ENCODE results near the gene ASCL3. TPM values are rescaled to one million over a fixed set of nuclear protein-coding genes. Genes with fewer than 3 reads are reported as not detected.
"Not testable (repeated sequence)": the region's sequence is repeated elsewhere in the genome, so short reads cannot be mapped to it uniquely, and the experiment has no call there.

Gene ASCL3, protein sequence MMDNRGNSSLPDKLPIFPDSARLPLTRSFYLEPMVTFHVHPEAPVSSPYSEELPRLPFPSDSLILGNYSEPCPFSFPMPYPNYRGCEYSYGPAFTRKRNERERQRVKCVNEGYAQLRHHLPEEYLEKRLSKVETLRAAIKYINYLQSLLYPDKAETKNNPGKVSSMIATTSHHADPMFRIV
- not detected in 2 replicates for total RNA-seq

DNA sequence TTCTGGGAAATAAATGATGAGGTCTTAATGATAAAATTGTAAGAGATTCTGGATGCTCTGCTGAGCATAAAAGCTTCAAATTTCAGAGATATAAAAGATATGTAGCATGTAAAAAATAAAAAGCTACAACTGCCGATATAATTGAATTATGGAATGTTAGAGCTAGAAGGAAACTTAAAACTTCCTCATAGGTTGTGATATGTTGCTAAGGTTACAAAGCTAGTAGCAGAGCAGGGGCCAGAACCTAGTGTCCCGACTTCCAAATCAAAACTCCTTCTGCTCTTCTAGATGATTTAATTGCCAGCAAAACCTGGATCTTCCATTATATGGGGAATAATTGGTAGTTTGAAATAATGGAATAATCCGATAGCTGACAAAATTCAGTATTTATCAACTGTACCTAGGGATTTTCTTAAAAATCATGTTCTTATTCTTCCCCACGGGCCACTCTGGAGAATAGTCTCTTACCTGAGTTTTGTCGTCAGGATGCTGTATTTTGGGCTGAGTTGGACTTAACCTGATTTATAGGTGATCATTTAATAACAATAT, at the start of gene ASCL3:
ASCL3 (minus strand) TSS at position 499 of the 549 bp plus-strand sequence. CDS start 4,855 bp downstream, outside the sequence.
- H2AFZ ChIP-seq (ENCODE audit: low read length), result no peak within 1 kb of the TSS
- no peak within 1 kb of the TSS for H3K27ac ChIP-seq (ENCODE audit: low read depth, low read length)
- no peak for DNase-seq (ENCODE audit: insufficient read length, low spot score, missing footprints)
- H3K4me2 ChIP-seq (ENCODE audit: insufficient read depth, low read length), result no peak within 1 kb of the TSS
- no peaks in the 10 kb centered on the region for H3K27me3 ChIP-seq (ENCODE audit: insufficient read depth, low read length)
- H4K20me1 ChIP-seq (ENCODE audit: insufficient read depth, low read length), result no peaks in the 10 kb centered on the region
- no peaks in the 10 kb centered on the region for H3K9me3 ChIP-seq (ENCODE audit: low read depth, low read length)
- TF ChIP-seq, protein P1, sequence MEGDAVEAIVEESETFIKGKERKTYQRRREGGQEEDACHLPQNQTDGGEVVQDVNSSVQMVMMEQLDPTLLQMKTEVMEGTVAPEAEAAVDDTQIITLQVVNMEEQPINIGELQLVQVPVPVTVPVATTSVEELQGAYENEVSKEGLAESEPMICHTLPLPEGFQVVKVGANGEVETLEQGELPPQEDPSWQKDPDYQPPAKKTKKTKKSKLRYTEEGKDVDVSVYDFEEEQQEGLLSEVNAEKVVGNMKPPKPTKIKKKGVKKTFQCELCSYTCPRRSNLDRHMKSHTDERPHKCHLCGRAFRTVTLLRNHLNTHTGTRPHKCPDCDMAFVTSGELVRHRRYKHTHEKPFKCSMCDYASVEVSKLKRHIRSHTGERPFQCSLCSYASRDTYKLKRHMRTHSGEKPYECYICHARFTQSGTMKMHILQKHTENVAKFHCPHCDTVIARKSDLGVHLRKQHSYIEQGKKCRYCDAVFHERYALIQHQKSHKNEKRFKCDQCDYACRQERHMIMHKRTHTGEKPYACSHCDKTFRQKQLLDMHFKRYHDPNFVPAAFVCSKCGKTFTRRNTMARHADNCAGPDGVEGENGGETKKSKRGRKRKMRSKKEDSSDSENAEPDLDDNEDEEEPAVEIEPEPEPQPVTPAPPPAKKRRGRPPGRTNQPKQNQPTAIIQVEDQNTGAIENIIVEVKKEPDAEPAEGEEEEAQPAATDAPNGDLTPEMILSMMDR (IDR thresholded peaks at IDR 0.05; ENCODE audit: extremely low read depth, low read depth, low read length), result no peak
- peaks cover 2% of the 10 kb centered on the region for H3K36me3 ChIP-seq (ENCODE audit: insufficient read depth, low read length)
- H3K4me3 ChIP-seq (ENCODE audit: insufficient read depth, low read length), result no peak within 1 kb of the TSS
- no peaks in the 10 kb centered on the region for H3K79me2 ChIP-seq (ENCODE audit: insufficient read depth, low read length)
- H3K4me1 ChIP-seq (ENCODE audit: insufficient read depth, low read length), result no peaks in the 10 kb centered on the region

DNA sequence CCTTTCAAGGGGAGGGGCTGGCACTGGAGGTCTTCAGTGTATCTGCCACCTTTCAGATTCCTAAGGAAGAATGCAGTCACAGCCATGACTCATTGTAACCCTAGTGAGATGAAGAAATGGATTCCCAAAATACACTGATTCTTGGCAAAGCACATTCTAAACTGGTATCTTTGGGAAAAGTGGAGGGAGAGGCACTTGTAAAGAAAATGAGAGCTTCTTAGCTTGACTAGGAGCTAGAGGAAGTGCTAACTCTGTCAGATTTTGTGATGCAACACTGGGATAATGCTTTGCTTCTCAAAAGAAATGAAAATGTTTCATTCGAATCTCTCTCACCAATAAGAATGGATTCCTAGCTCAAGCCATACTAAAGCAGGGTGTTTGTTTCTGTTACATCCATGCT, 46.6 kb upstream of the ASCL3 start:
- Histone ChIP-seq H3K4me2 (ENCODE audit: insufficient read depth, low read length) (peak overlapping the region; percentile 59), H3K27ac (ENCODE audit: low read depth, low read length) (peak overlapping the region; percentile 54), H3K36me3 (ENCODE audit: insufficient read depth, low read length) (no peaks in the 10 kb centered on the region), H4K20me1 (ENCODE audit: insufficient read depth, low read length) (no peaks in the 10 kb centered on the region), H3K27me3 (ENCODE audit: insufficient read depth, low read length) (no peaks in the 10 kb centered on the region), H3K79me2 (ENCODE audit: insufficient read depth, low read length) (no peaks in the 10 kb centered on the region), H3K4me3 (ENCODE audit: insufficient read depth, low read length) (peak overlapping the region; percentile 12), H3K4me1 (ENCODE audit: insufficient read depth, low read length) (peaks cover 17% of the 10 kb centered on the region), H2AFZ (ENCODE audit: low read length) (peak overlapping the region; percentile 80), H3K9me3 (ENCODE audit: low read depth, low read length) (no peaks in the 10 kb centered on the region)
- DNase-seq (ENCODE audit: insufficient read length, low spot score, missing footprints), result no peak
- TF ChIP-seq, protein P1 (IDR thresholded peaks at IDR 0.05; ENCODE audit: extremely low read depth, low read depth, low read length), result no peak

DNA sequence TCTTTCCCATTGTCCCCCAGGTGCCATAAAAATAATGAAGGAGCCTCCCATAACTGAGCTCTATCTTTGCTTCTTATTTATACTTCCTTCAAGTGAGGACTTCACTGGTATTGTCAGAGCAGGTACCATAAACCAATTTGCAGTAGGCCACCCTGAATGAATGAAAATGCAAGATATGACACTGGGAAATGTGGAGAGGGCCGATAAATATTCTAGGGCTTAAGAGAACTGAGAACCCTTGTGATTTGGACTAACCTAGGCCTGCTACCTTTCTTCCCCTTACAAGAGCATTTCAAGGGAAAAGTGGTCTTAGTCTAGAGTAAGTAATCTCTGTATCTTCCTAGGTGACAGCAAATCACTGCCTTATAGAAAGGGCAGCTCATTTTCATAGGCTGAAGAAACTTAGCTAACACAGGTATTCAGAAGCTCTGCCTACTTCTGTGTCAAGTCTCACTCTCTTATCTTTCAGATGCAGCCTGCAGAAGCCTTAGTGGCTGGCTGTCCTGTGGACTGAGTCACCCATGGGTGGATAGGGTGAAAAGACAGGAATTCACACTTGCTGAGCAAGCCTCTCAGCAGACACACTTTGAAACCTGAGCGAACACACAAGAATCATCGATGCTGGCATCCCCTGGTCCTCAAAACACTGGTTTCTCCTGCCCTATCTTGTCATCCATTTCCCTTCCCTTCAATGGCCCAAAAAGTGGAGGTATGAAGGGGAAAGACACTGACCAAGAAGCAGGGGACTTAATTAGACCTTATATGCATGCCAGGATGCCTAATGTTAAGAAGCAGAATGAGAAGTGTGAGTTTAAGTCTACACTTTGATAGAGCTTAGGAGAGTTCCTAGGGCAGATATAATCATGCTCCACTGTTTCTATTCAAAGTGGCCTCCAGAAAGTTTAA, 45.8 kb upstream of the ASCL3 start:
- H3K27ac ChIP-seq (ENCODE audit: low read depth, low read length), result peak overlapping the region; percentile 54
- peak overlapping the region; percentile 59 for H3K4me2 ChIP-seq (ENCODE audit: insufficient read depth, low read length)
- no peaks in the 10 kb centered on the region for H4K20me1 ChIP-seq (ENCODE audit: insufficient read depth, low read length)
- H3K9me3 ChIP-seq (ENCODE audit: low read depth, low read length), result no peaks in the 10 kb centered on the region
- no peaks in the 10 kb centered on the region for H3K36me3 ChIP-seq (ENCODE audit: insufficient read depth, low read length)
- H3K27me3 ChIP-seq (ENCODE audit: insufficient read depth, low read length), result no peaks in the 10 kb centered on the region
- H2AFZ ChIP-seq (ENCODE audit: low read length), result peak overlapping the region; percentile 42
- peak overlapping the region; percentile 15 for H3K4me3 ChIP-seq (ENCODE audit: insufficient read depth, low read length)
- H3K4me1 ChIP-seq (ENCODE audit: insufficient read depth, low read length), result peaks cover 17% of the 10 kb centered on the region
- H3K79me2 ChIP-seq (ENCODE audit: insufficient read depth, low read length), result no peaks in the 10 kb centered on the region
- TF ChIP-seq, protein P1 (IDR thresholded peaks at IDR 0.05; ENCODE audit: extremely low read depth, low read depth, low read length), result no peak
- DNase-seq (ENCODE audit: insufficient read length, low spot score, missing footprints), result no peak

DNA sequence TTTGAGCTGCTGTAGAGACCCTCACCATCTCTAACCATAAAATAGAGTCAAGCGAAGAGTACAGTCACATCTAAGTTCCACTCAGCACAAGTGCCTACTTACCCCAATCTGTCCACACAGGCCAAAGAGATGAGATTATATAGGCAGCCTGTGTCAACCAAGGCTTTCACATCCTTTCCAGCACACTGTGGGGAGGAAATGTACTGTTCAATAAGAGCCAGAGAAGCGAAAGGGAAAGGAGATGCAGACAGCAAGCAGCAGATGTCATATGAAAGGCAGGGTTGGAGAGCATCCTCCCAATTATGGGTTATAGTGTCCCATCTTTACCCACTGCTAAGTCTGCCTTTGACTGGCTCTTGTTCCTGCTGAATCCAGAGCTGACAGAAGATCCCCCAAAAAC, 44.6 kb upstream of the ASCL3 start:
- H3K36me3 ChIP-seq (ENCODE audit: insufficient read depth, low read length), result no peaks in the 10 kb centered on the region
- TF ChIP-seq, protein P1 (IDR thresholded peaks at IDR 0.05; ENCODE audit: extremely low read depth, low read depth, low read length), result no peak
- H3K79me2 ChIP-seq (ENCODE audit: insufficient read depth, low read length), result no peaks in the 10 kb centered on the region
- no peaks in the 10 kb centered on the region for H3K27me3 ChIP-seq (ENCODE audit: insufficient read depth, low read length)
- no peaks in the 10 kb centered on the region for H3K9me3 ChIP-seq (ENCODE audit: low read depth, low read length)
- peaks cover 17% of the 10 kb centered on the region for H3K4me1 ChIP-seq (ENCODE audit: insufficient read depth, low read length)
- DNase-seq (ENCODE audit: insufficient read length, low spot score, missing footprints), result no peak
- no peak overlapping the region for H3K4me2 ChIP-seq (ENCODE audit: insufficient read depth, low read length)
- no peaks in the 10 kb centered on the region for H4K20me1 ChIP-seq (ENCODE audit: insufficient read depth, low read length)
- H3K4me3 ChIP-seq (ENCODE audit: insufficient read depth, low read length), result no peak overlapping the region
- H2AFZ ChIP-seq (ENCODE audit: low read length), result no peak overlapping the region
- H3K27ac ChIP-seq (ENCODE audit: low read depth, low read length), result no peak overlapping the region

DNA sequence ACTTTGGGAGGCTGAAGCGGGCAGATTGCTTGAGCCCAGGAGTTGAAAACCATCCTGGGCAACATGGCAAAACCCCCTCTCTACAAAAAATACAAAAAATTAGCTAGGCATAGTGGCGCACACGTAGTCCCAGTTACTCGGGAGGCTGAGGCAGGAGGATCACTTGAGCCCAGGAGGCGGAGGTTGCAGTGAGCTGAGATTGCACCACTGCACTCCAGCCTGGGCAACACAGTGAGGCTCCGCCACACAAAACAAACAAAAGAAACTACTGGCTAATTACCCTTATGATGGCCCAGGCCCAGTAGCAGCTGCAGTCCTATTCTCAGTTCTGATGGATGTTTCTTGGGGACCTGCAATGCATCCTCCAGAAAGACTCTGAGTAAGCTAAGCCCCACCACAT, 44.0 kb upstream of the ASCL3 start:
- not testable (repeated sequence) for H2AFZ ChIP-seq (ENCODE audit: low read length); H3K27me3 ChIP-seq (ENCODE audit: insufficient read depth, low read length); H3K4me3 ChIP-seq (ENCODE audit: insufficient read depth, low read length); H3K79me2 ChIP-seq (ENCODE audit: insufficient read depth, low read length); DNase-seq (ENCODE audit: insufficient read length, low spot score, missing footprints); H4K20me1 ChIP-seq (ENCODE audit: insufficient read depth, low read length); H3K36me3 ChIP-seq (ENCODE audit: insufficient read depth, low read length); H3K4me2 ChIP-seq (ENCODE audit: insufficient read depth, low read length); H3K9me3 ChIP-seq (ENCODE audit: low read depth, low read length); H3K27ac ChIP-seq (ENCODE audit: low read depth, low read length)
- H3K4me1 ChIP-seq (ENCODE audit: insufficient read depth, low read length), result peaks cover 17% of the 10 kb centered on the region
